ENCODE measurements around the gene AP1AR.
"Not testable (repeated sequence)": the region's sequence is repeated elsewhere in the genome, so short reads cannot be mapped to it uniquely, and the experiment has no call there.

Gene AP1AR

GRCh38 chr4:112279025-112279881, 47.7 kb downstream of the AP1AR start:
- DNase-seq, result no peak

GRCh38 chr4:112279882-112280315, 48.3 kb downstream of the AP1AR start:
- no peak for DNase-seq

- DNase-seq, result no peak
These were observed 48.9 kb downstream of the AP1AR start for GRCh38 chr4:112280386-112281056.

- not testable (repeated sequence) for DNase-seq
These were observed 50.4 kb downstream of the AP1AR start for GRCh38 chr4:112281895-112282398.

GRCh38 chr4:112282860-112283667, 51.5 kb downstream of the AP1AR start:
- no peak for DNase-seq

- no peak for DNase-seq
These were observed 52.6 kb downstream of the AP1AR start for GRCh38 chr4:112284166-112284565.

- no peak for DNase-seq
These were observed 53.2 kb downstream of the AP1AR start for GRCh38 chr4:112284662-112285411.

GRCh38 chr4:112287258-112287989, 55.8 kb downstream of the AP1AR start:
- no peak for DNase-seq

GRCh38 chr4:112288455-112288854, 56.9 kb downstream of the AP1AR start:
- DNase-seq, result no peak

- no peak for DNase-seq
These were observed 58.0 kb downstream of the AP1AR start for GRCh38 chr4:112289407-112290253.

GRCh38 chr4:112290341-112290740, 58.8 kb downstream of the AP1AR start:
- DNase-seq, result no peak

GRCh38 chr4:112296949-112297880, 65.6 kb downstream of the AP1AR start, which contains the start of gene ALPK1:
Gene ALPK1, plus strand, starts transcription at chr4:112297369.
- DNase-seq, result no peak

GRCh38 chr4:112299721-112300120, 68.1 kb downstream of the AP1AR start:
- DNase-seq, result no peak

GRCh38 chr4:112302320-112303274, 71.0 kb downstream of the AP1AR start:
- no peak for DNase-seq

GRCh38 chr4:112305477-112305876, 73.9 kb downstream of the AP1AR start:
- DNase-seq, result not testable (repeated sequence)

GRCh38 chr4:112309263-112309791, 77.7 kb downstream of the AP1AR start:
- not testable (repeated sequence) for DNase-seq

GRCh38 chr4:112311516-112311915, 79.9 kb downstream of the AP1AR start:
- no peak for DNase-seq

All from GOT3 (cell line).